Ishikawa (cell line): ENCODE data around the gene EME1.

Experiments
- CEBPB ChIP-seq: IDR thresholded peaks from 2 replicates; pipeline ENCODE4 v1.6.1; 2012
- CREB1 ChIP-seq: IDR thresholded peaks from 2 replicates; pipeline ENCODE4 v1.6.1; 2012; ENCODE audit warnings: low read depth
- EGR1 ChIP-seq: IDR thresholded peaks from 2 replicates; pipeline ENCODE4 v1.6.1; 2012
- EP300 ChIP-seq: IDR thresholded peaks from 2 replicates; pipeline ENCODE4 v1.6.1; 2012; ENCODE audit warnings: borderline replicate concordance
- FOXM1 ChIP-seq: IDR thresholded peaks from 2 replicates; pipeline ENCODE4 v1.6.1; 2012; ENCODE audit warnings: low read depth, borderline replicate concordance
- MAX ChIP-seq: IDR thresholded peaks from 2 replicates; pipeline ENCODE4 v1.6.1; 2012
- NFIC ChIP-seq: IDR thresholded peaks from 2 replicates; pipeline ENCODE4 v1.6.1; 2012
- RAD21 ChIP-seq: IDR thresholded peaks from 2 replicates; pipeline ENCODE4 v1.6.1; 2012; ENCODE audit warnings: low read depth
- TAF1 ChIP-seq: IDR thresholded peaks from 2 replicates; pipeline ENCODE4 v1.6.1; 2012; ENCODE audit warnings: low read depth, mild to moderate bottlenecking
- TCF12 ChIP-seq: IDR thresholded peaks from 2 replicates; pipeline ENCODE4 v1.6.1; 2012; ENCODE audit warnings: low read depth
- TEAD4 ChIP-seq: IDR thresholded peaks from 2 replicates; pipeline ENCODE4 v1.6.1; 2012
- USF1 ChIP-seq: IDR thresholded peaks from 2 replicates; pipeline ENCODE4 v1.6.1; 2012
- YY1 ChIP-seq: IDR thresholded peaks from 2 replicates; pipeline ENCODE4 v1.6.1; 2012; ENCODE audit warnings: low read depth
- ZBTB7A ChIP-seq: IDR thresholded peaks from 2 replicates; pipeline ENCODE4 v1.6.1; 2012; ENCODE audit warnings: low read depth
- TF ChIP-seq, protein P1 (sequence below): IDR thresholded peaks from 2 replicates; pipeline ENCODE4 v1.6.1; 2012; ENCODE audit warnings: low read depth, mild to moderate bottlenecking

The EME1 gene

GRCh38 chr17:50339381-50339780 is 33.6 kb upstream of the EME1 start:
- TF ChIP-seq CREB1 (no peak), CEBPB (no peak), FOXM1 (no peak), ZBTB7A (no peak), RAD21 (no peak), MAX (no peak), EP300 (no peak), USF1 (no peak), EGR1 (no peak)
- TF ChIP-seq, protein P1, sequence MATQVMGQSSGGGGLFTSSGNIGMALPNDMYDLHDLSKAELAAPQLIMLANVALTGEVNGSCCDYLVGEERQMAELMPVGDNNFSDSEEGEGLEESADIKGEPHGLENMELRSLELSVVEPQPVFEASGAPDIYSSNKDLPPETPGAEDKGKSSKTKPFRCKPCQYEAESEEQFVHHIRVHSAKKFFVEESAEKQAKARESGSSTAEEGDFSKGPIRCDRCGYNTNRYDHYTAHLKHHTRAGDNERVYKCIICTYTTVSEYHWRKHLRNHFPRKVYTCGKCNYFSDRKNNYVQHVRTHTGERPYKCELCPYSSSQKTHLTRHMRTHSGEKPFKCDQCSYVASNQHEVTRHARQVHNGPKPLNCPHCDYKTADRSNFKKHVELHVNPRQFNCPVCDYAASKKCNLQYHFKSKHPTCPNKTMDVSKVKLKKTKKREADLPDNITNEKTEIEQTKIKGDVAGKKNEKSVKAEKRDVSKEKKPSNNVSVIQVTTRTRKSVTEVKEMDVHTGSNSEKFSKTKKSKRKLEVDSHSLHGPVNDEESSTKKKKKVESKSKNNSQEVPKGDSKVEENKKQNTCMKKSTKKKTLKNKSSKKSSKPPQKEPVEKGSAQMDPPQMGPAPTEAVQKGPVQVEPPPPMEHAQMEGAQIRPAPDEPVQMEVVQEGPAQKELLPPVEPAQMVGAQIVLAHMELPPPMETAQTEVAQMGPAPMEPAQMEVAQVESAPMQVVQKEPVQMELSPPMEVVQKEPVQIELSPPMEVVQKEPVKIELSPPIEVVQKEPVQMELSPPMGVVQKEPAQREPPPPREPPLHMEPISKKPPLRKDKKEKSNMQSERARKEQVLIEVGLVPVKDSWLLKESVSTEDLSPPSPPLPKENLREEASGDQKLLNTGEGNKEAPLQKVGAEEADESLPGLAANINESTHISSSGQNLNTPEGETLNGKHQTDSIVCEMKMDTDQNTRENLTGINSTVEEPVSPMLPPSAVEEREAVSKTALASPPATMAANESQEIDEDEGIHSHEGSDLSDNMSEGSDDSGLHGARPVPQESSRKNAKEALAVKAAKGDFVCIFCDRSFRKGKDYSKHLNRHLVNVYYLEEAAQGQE: no peak

GRCh38 chr17:50344731-50345365 is 28.2 kb upstream of the EME1 start:
- TF ChIP-seq EGR1 (no peak), RAD21 (no peak), YY1 (no peak), ZBTB7A (no peak), USF1 (no peak), TAF1 (no peak), CREB1 (no peak), CEBPB (no peak), MAX (no peak), NFIC (no peak), TCF12 (no peak), TEAD4 (no peak)
- TF ChIP-seq, protein P1: no peak

DNA sequence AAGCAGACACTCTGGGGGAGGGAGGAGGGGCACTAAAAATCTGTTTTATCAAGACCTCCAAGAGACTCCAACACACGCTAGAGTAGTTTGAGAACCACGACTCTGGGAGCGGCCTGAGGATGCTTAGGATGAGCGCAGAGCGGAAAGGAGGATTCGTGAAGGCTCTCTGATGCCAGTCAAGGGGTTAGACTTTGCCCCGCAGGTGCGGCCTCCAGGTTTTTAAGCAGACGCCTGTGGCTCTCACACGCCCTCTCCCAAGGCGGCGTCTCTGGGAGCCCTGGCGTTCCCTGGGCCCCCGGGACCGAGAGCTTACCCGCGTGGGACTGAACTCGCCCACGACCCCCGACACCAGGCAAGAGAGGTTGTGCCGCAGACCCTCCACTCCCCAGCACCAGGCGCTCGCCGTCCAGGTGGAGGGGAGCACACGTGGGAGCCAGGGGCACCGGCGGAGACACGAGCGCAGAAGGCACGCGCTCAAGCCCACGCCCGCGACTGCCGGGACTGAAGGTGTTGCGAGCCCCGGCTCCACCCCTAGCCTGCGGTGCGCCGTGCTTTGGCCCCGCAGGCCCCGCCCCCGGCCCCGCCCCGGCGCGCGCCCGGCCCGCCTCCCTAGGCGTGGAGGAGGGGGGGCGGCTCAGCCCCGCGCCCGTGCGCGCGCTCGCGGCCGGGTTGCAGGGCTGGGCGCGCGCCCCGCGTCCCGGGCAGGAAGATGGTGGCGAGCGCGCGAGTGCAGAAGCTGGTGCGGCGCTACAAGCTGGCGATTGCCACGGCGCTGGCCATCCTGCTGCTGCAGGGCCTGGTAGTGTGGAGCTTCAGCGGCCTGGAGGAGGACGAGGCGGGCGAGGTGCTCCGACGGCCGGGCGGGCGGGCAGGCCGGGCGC is 27.4 kb upstream of the EME1 start, which contains the start of gene XYLT2:
Gene XYLT2 (plus strand): TSS at position 695 of the 881 bp plus-strand sequence. CDS start 15 bp downstream, at position 710.
- TF ChIP-seq CEBPB: no peak
- peak; percentile 20; the same call in 1 of the 2 replicates for TF ChIP-seq ZBTB7A
- peak; percentile 82 for TF ChIP-seq YY1
- peak; percentile 92 for TF ChIP-seq MAX
- TF ChIP-seq TAF1: peak; percentile 80

- TF ChIP-seq ZBTB7A (peak; percentile 50; the same call in 1 of the 2 replicates), USF1 (no peak), EGR1 (peak; percentile 69; the same call in 1 of the 2 replicates)
Observed at GRCh38 chr17:50346313-50347116, 26.5 kb upstream of the EME1 start.
